CD4-positive, CD25-positive, alpha-beta regulatory T cell (primary cell): ENCODE results near the gene GTF2I. TPM values are rescaled to one million over a fixed set of nuclear protein-coding genes. Genes with fewer than 3 reads are reported as not detected.

Experiments
- ATAC-seq, 2 donors: fragments of 150-1000 bp; cut with Tn5 transposase; one replicate each; pipeline ENCODE4 v1.10.0; 2021; ENCODE audit warnings: low read depth in 2 of 2, moderate number of reproducible peaks in 2 of 2, moderate library complexity in 1 of 2
- DNase-seq, 3 donors: peaks; one replicate each; pipeline versions ENCODE4 v3.0.0 to v3.0.0-alpha.2; 2012 to 2022; ENCODE audit warnings: mixed read lengths in 1 of 3
- H3K27ac ChIP-seq: one replicate; pipeline ENCODE4 v1.7.0; 2013; ENCODE audit warnings: mild to moderate bottlenecking, low read length; ENCODE audit not compliant: insufficient read depth, poor library complexity, severe bottlenecking
- H3K27me3 ChIP-seq: one replicate; pipeline ENCODE4 v1.7.0; 2013; ENCODE audit warnings: low read length; ENCODE audit not compliant: control insufficient read depth, insufficient read depth
- H3K36me3 ChIP-seq: one replicate; pipeline ENCODE4 v1.7.0; 2013; ENCODE audit warnings: mild to moderate bottlenecking, low read length, moderate library complexity; ENCODE audit not compliant: control insufficient read depth, insufficient read depth
- H3K4me1 ChIP-seq: 2 replicates; pipeline ENCODE4 v1.7.0; 2013; ENCODE audit warnings: mild to moderate bottlenecking, low read length; ENCODE audit not compliant: insufficient read depth, control insufficient read depth, poor library complexity, severe bottlenecking
- H3K4me3 ChIP-seq: one replicate; pipeline ENCODE4 v1.7.0; 2013; ENCODE audit warnings: low read depth, mild to moderate bottlenecking, low read length, moderate library complexity
- H3K9me3 ChIP-seq, 2 experiments: 1 replicate in 1 of 2; 2 replicates in 1 of 2; pipeline ENCODE4 v1.7.0; 2013; ENCODE audit warnings: low read length in 2 of 2, mild to moderate bottlenecking in 1 of 2, moderate library complexity in 1 of 2; ENCODE audit not compliant: control insufficient read depth in 2 of 2
- H3K27ac Mint-ChIP-seq, 3 donors: one replicate each; pipeline ENCODE4 v1.8.0; 2020 to 2022; ENCODE audit warnings: mild to moderate bottlenecking in 3 of 3, mixed read lengths in 3 of 3, moderate library complexity in 2 of 3
- H3K27me3 Mint-ChIP-seq: one replicate; pipeline ENCODE4 v1.8.0; 2022; ENCODE audit warnings: mild to moderate bottlenecking, mixed read lengths
- H3K36me3 Mint-ChIP-seq: one replicate; pipeline ENCODE4 v1.8.0; 2020; ENCODE audit warnings: mixed read lengths
- H3K4me1 Mint-ChIP-seq, 4 donors: one replicate each; pipeline ENCODE4 v1.8.0; 2020 to 2022; ENCODE audit warnings: mixed read lengths in 4 of 4, mild to moderate bottlenecking in 1 of 4
- H3K4me3 Mint-ChIP-seq, 4 donors: one replicate each; pipeline ENCODE4 v1.8.0; 2020 to 2022; ENCODE audit warnings: mild to moderate bottlenecking in 4 of 4, mixed read lengths in 4 of 4, moderate library complexity in 3 of 4
- H3K9me3 Mint-ChIP-seq, 7 donors: one replicate each; pipeline ENCODE4 v1.8.0; 2020 to 2022; ENCODE audit warnings: mixed read lengths in 7 of 7, mild to moderate bottlenecking in 3 of 7, moderate library complexity in 2 of 7
- polyA plus RNA-seq, 4 donors: library from polyadenylated mRNA; unstranded; fragments of 300-500 nt; fragmentation: Illumina TruSeq; gene quantifications; one replicate each; pipeline ENCODE4 v1.2.3, GENCODE V29; 2021
- total RNA-seq: library from RNA; stranded (reverse); gene quantifications from one replicate; pipeline ENCODE4 v1.2.3, GENCODE V29; 2022

Gene GTF2I
- total and polyA plus RNA-seq, 5 donors from 2014 or later = 37.7 to 125 (median 43.1) TPM

DNA sequence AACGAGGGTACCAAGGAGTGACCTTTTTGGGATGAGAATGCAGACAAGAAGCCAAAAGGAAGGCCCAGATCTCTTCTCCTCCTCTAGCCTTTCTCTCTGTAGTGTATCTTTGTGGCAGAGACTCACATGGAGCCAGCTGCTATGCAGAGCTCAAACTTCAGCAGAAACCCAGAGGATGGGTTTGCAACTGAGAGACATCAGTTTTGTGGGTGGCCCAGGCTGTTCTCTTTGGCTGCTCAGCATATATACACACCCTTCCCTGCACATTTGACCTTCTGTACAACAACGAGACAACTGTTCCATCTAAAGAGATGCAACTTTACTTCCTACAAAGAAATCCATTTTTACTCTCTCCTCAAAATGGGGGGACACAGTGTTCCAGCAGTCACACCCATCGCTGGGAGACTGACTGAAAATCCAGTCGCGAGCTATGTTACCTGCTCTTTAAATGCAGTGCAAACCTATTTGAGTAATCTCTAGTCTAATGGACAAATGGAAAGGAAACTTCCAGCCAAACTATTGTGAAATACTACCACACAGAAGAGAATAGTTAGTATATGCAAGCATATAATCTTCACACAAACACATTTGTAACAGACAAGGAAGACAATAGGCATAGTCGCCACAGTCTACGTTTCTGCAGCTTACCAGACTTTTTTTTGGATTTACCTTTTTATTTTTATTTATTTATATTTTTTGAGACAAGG, 51.2 kb downstream of the GTF2I start:
- Histone ChIP-seq H3K9me3 (peaks cover 8 to 11% of the 10 kb centered on the region in 2 experiments), H3K4me3 (no peak overlapping the region), H3K27me3 (no peaks in the 10 kb centered on the region), H3K27ac (no peak overlapping the region), H3K36me3 (peaks cover 71% of the 10 kb centered on the region), H3K4me1 (no peaks in the 10 kb centered on the region)
- ATAC-seq = no peak
- Mint-ChIP-seq H3K27ac (no peak overlapping the region), H3K36me3 (peaks cover 56% of the 10 kb centered on the region), H3K4me1 (peaks cover 0 to 4% (median under 1%) of the 10 kb centered on the region in 4 donors), H3K9me3 (peaks cover 0 to 9% (median 0%) of the 10 kb centered on the region in 7 donors), H3K4me3 (no peak overlapping the region), H3K27me3 (no peaks in the 10 kb centered on the region)
- no peak for DNase-seq

GRCh38 chr7:74709880-74710671, 52.6 kb downstream of the GTF2I start:
- H3K4me1 ChIP-seq = no peaks in the 10 kb centered on the region
- peaks cover 76% of the 10 kb centered on the region for H3K36me3 ChIP-seq
- no peak overlapping the region for H3K27ac Mint-ChIP-seq
- H3K9me3 ChIP-seq = peaks cover 10 to 13% of the 10 kb centered on the region in 2 experiments
- no peak overlapping the region for H3K4me3 Mint-ChIP-seq
- peaks cover 64% of the 10 kb centered on the region for H3K36me3 Mint-ChIP-seq
- no peak for DNase-seq
- H3K27ac ChIP-seq = no peak overlapping the region
- H3K27me3 ChIP-seq = no peaks in the 10 kb centered on the region
- peaks cover 0 to 4% (median under 1%) of the 10 kb centered on the region in 4 donors for H3K4me1 Mint-ChIP-seq
- no peaks in the 10 kb centered on the region for H3K27me3 Mint-ChIP-seq
- H3K9me3 Mint-ChIP-seq = peaks cover 0 to 9% (median 2%) of the 10 kb centered on the region in 7 donors
- H3K4me3 ChIP-seq = no peak overlapping the region
- ATAC-seq = no peak

DNA sequence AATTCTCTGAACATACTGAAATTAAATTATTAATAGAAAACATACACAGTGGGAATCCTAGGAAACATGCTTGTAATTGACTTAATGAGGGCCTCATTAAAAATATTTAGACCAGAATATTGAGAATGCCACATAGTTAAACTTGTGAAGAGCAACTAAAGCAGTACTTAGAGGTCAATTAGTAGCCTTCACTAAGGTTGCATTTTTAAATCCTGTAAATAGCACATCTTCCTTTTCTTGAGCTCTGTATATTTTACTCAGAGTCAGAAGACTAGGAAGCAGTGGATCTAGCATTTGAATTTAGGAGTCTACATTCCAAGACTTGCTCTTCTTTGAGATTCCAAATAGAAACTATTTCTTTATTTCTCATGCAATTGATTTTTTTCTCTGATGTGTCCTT, 56.0 kb downstream of the GTF2I start:
- Mint-ChIP-seq H3K4me1 (peaks cover 0 to 4% (median 2%) of the 10 kb centered on the region in 4 donors), H3K9me3 (peaks cover 0 to 9% (median 2%) of the 10 kb centered on the region in 7 donors), H3K27me3 (no peaks in the 10 kb centered on the region), H3K36me3 (peaks cover 52% of the 10 kb centered on the region), H3K4me3 (no peak overlapping the region), H3K27ac (no peak overlapping the region)
- DNase-seq (no peak), ATAC-seq (no peak)
- Histone ChIP-seq H3K36me3 (peaks cover 72% of the 10 kb centered on the region), H3K27me3 (no peaks in the 10 kb centered on the region), H3K9me3 (peaks cover 10 to 13% of the 10 kb centered on the region in 2 experiments), H3K4me1 (no peaks in the 10 kb centered on the region), H3K27ac (no peak overlapping the region), H3K4me3 (no peak overlapping the region)

DNA sequence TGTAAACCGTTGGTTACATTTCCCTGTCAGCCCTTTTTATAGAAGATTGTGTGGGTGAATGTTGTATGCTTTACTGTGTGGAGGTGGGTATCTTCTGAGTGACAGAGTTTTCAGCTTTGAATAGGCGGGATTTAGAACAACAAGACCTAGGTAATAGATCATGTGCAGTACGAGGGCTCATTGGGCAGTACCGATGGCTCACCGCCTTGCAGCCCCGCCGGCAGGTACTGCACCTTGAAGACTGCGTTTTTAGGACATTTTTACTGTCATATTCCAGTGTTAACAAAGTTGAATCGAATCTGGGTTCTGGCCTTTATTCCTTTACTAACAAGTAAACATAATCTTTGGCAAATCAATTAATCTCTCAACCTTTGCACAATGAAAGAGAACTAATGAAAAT, 60.4 kb downstream of the GTF2I start:
- H3K4me1 ChIP-seq = no peaks in the 10 kb centered on the region

DNA sequence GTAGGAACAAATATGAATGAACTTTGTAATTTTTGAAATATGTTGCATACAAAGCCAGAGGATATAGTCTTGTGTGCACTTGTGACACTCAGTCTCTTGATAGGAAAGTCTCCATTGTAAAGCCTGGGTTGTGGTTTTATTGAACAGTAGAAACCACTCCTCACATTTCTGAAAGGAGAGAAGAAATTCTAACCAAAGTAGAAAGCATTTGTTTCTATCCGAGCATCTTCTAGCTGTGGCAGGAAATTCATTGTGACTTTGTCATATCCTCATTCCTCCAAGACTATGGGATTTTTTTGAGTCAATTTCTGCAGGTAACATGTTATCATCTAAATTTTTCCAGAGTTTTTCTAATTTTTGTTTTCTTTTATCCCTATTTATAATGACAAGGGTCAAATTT, 60.8 kb downstream of the GTF2I start:
- Mint-ChIP-seq H3K4me1 (peaks cover 0 to 5% (median 4%) of the 10 kb centered on the region in 4 donors), H3K27me3 (no peaks in the 10 kb centered on the region), H3K36me3 (peaks cover 32% of the 10 kb centered on the region), H3K27ac (peak overlapping the region in 1 of 3 donors; percentile 74), H3K4me3 (no peak overlapping the region), H3K9me3 (peaks cover 0 to 2% (median 0%) of the 10 kb centered on the region in 7 donors)
- peaks cover 5 to 6% of the 10 kb centered on the region in 2 experiments for H3K9me3 ChIP-seq
- DNase-seq = no peak
- H3K36me3 ChIP-seq = peaks cover 57% of the 10 kb centered on the region
- no peak for ATAC-seq
- no peak overlapping the region for H3K27ac ChIP-seq
- H3K4me3 ChIP-seq = no peak overlapping the region
- H3K27me3 ChIP-seq = no peaks in the 10 kb centered on the region
- no peaks in the 10 kb centered on the region for H3K4me1 ChIP-seq

More for the DNA sequence above, 60.4 kb downstream of the GTF2I start:
- no peak overlapping the region for H3K27ac ChIP-seq
- DNase-seq (no peak), ATAC-seq (no peak)
- H3K4me3 ChIP-seq = no peak overlapping the region
- H3K9me3 Mint-ChIP-seq = peaks cover 0 to 3% (median 1%) of the 10 kb centered on the region in 7 donors
- H3K4me3 Mint-ChIP-seq = no peak overlapping the region
- H3K9me3 ChIP-seq = peaks cover 10% of the 10 kb centered on the region in 2 experiments
- peaks cover 35% of the 10 kb centered on the region for H3K36me3 Mint-ChIP-seq
- H3K27me3 ChIP-seq = no peaks in the 10 kb centered on the region
- peaks cover 62% of the 10 kb centered on the region for H3K36me3 ChIP-seq
- no peaks in the 10 kb centered on the region for H3K27me3 Mint-ChIP-seq
- H3K4me1 Mint-ChIP-seq = peaks cover 0 to 5% (median 4%) of the 10 kb centered on the region in 4 donors
- H3K27ac Mint-ChIP-seq = peak overlapping the region in 2 of 3 donors; percentile 56 to 74

GRCh38 chr7:74722153-74722552, 64.6 kb downstream of the GTF2I start:
- H3K36me3 Mint-ChIP-seq = peaks cover 24% of the 10 kb centered on the region
- H3K36me3 ChIP-seq = peaks cover 37% of the 10 kb centered on the region
- peaks cover 2 to 6% (median 4%) of the 10 kb centered on the region in 4 donors for H3K4me1 Mint-ChIP-seq
- H3K4me3 ChIP-seq = no peak overlapping the region
- no peaks in the 10 kb centered on the region for H3K4me1 ChIP-seq
- H3K27me3 ChIP-seq = no peaks in the 10 kb centered on the region
- H3K27ac ChIP-seq = no peak overlapping the region
- no peak overlapping the region for H3K27ac Mint-ChIP-seq
- no peaks in the 10 kb centered on the region for H3K27me3 Mint-ChIP-seq
- ATAC-seq (no peak), DNase-seq (no peak)
- H3K9me3 ChIP-seq = no peaks in the 10 kb centered on the region
- H3K9me3 Mint-ChIP-seq = no peaks in the 10 kb centered on the region
- H3K4me3 Mint-ChIP-seq = no peak overlapping the region

DNA sequence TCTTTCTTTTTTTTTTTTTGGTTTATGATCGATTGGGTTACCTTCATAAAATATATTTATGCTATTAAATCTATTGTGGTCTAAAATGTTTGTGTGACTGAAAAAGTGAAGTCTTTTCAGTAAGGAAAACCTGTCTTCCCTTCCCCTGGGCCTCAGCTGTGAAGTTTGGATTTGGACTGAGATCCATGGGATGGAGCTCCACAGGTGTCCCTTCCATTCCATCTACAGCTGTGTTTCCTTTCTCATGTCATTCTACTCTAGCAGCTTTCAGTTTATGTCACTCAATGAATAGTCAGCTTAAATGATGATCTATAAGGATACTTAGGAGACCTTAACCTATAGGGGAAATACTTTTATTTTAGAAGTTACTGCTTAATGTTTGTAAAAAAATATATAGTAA, 68.3 kb downstream of the GTF2I start:
- H3K27ac Mint-ChIP-seq = peak overlapping the region in 1 of 3 donors; percentile 59
- ATAC-seq (no peak), DNase-seq (no peak)
- Histone ChIP-seq H3K27ac (no peak overlapping the region), H3K27me3 (no peaks in the 10 kb centered on the region), H3K36me3 (peaks cover 19% of the 10 kb centered on the region), H3K4me3 (no peak overlapping the region), H3K4me1 (no peaks in the 10 kb centered on the region), H3K9me3 (no peaks in the 10 kb centered on the region)
- no peaks in the 10 kb centered on the region for H3K9me3 Mint-ChIP-seq
- H3K4me1 Mint-ChIP-seq = peaks cover 2 to 6% (median 4%) of the 10 kb centered on the region in 4 donors
- no peak overlapping the region for H3K4me3 Mint-ChIP-seq
- peaks cover 12% of the 10 kb centered on the region for H3K36me3 Mint-ChIP-seq
- no peaks in the 10 kb centered on the region for H3K27me3 Mint-ChIP-seq
